ENCODE results near the gene FCRL2. TPM values are rescaled to one million over a fixed set of nuclear protein-coding genes. Genes with fewer than 3 reads are reported as not detected.

The FCRL2 gene
- total and polyA plus RNA-seq, 2 experiments from 2014 or later, result not detected

- TF ChIP-seq CREB1 (CRISPR knock-in tag; IDR thresholded peaks at IDR 0.05; ENCODE audit: low read depth), result no peak
- TF ChIP-seq ZNF462 (CRISPR knock-in tag; IDR thresholded peaks at IDR 0.05), result no peak
- no peaks in the 10 kb centered on the region for H3K4me1 Mint-ChIP-seq
- peaks cover 2% of the 10 kb centered on the region for H3K27me3 Mint-ChIP-seq (ENCODE audit: insufficient read depth, low read depth, poor library complexity)
- Histone ChIP-seq H3K9me2 (ENCODE audit: insufficient read depth) (0 out of 2 replicates have a peak, but pooled peaks cover 4% of the 10 kb centered on the region), H3F3A (replicated peaks; ENCODE audit: low read depth) (no peaks in the 10 kb centered on the region), H3K4me3 (no peak overlapping the region), H3K4me2 (no peak overlapping the region), H3K4me1 (ENCODE audit: insufficient read depth) (no peaks in the 10 kb centered on the region), H3K27me3 (ENCODE audit: insufficient read depth) (no peaks in the 10 kb centered on the region), H3K27ac (ENCODE audit: low read depth) (no peak overlapping the region), H3K79me2 (replicated peaks; ENCODE audit: insufficient read depth) (no peaks in the 10 kb centered on the region), H2AFZ (no peak overlapping the region), H3K36me3 (ENCODE audit: insufficient read depth) (peaks cover 1% of the 10 kb centered on the region; the same call in 1 of the 2 replicates), H4K20me1 (replicated peaks; ENCODE audit: insufficient read depth) (no peaks in the 10 kb centered on the region)
- no peak for DNase-seq (ENCODE audit: low spot score)
- H3K4me3 Mint-ChIP-seq, result no peak overlapping the region
- ATAC-seq, result no peak
- H3K9me3 Mint-ChIP-seq, result peaks cover 10% of the 10 kb centered on the region; the same call in 2 of the 3 replicates
- H3K36me3 Mint-ChIP-seq (ENCODE audit: low read depth), result peaks cover 1% of the 10 kb centered on the region; the same call in 1 of the 3 replicates
- no peak overlapping the region for H3K27ac Mint-ChIP-seq
These were observed 21.3 kb upstream of the FCRL2 start for GRCh38 chr1:157798211-157798610.

- H3K4me1 ChIP-seq (ENCODE audit: insufficient read depth), result no peaks in the 10 kb centered on the region
- Mint-ChIP-seq H3K27ac (no peak overlapping the region), H3K4me1 (no peaks in the 10 kb centered on the region), H3K36me3 (ENCODE audit: low read depth) (no peaks in the 10 kb centered on the region), H3K27me3 (ENCODE audit: insufficient read depth, low read depth, poor library complexity) (no peaks in the 10 kb centered on the region), H3K9me3 (no peaks in the 10 kb centered on the region; the same call in 2 of the 3 replicates), H3K4me3 (no peak overlapping the region)
- ATAC-seq, result no peak
- DNase-seq (ENCODE audit: low spot score), result no peak
- no peaks in the 10 kb centered on the region for H3K27me3 ChIP-seq (ENCODE audit: insufficient read depth)
- TF ChIP-seq EZH2 (IDR thresholded peaks at IDR 0.05; ENCODE audit: low read depth, unreplicated experiment) (no peak), STAT1 (IDR thresholded peaks at IDR 0.05; ENCODE audit: unreplicated experiment) (no peak), EZH2phosphoT487 (IDR thresholded peaks at IDR 0.05; ENCODE audit: unreplicated experiment) (no peak), CTCF (conservative IDR thresholded peaks at IDR 0.05; ENCODE audit: low read depth in 2 of 2) (no peak), CREB1 (CRISPR knock-in tag; IDR thresholded peaks at IDR 0.05; ENCODE audit: low read depth) (no peak)
- H3F3A ChIP-seq (replicated peaks; ENCODE audit: low read depth), result no peaks in the 10 kb centered on the region
- no peaks in the 10 kb centered on the region for H4K20me1 ChIP-seq (replicated peaks; ENCODE audit: insufficient read depth)
- no peak overlapping the region for H3K4me3 ChIP-seq
- peaks cover 7% of the 10 kb centered on the region; the same call in 1 of the 2 replicates for H3K9me2 ChIP-seq (ENCODE audit: insufficient read depth)
- no peak overlapping the region for H3K27ac ChIP-seq (ENCODE audit: low read depth)
- no peaks in the 10 kb centered on the region for H3K36me3 ChIP-seq (ENCODE audit: insufficient read depth)
- H2AFZ ChIP-seq, result peak overlapping the region; percentile 34
- H3K79me2 ChIP-seq (replicated peaks; ENCODE audit: insufficient read depth), result no peaks in the 10 kb centered on the region
- H3K4me2 ChIP-seq, result no peak overlapping the region
These were observed 8.3 kb upstream of the FCRL2 start for GRCh38 chr1:157785248-157785647.

All from GM23338 (cell line).